Activated naive CD8-positive, alpha-beta T cell treated with anti-CD3 and anti-CD28 coated beads for 36 hours (primary cell): ENCODE data around the gene TBC1D10B. TPM values are rescaled to one million over a fixed set of nuclear protein-coding genes. Genes with fewer than 3 reads are reported as not detected.
"Not testable (repeated sequence)": the region's sequence is repeated elsewhere in the genome, so short reads cannot be mapped to it uniquely, and the experiment has no call there.

Experiments used
- DNase-seq: peaks from one replicate; pipeline ENCODE4 v3.0.0; 2021
- H3K27ac Mint-ChIP-seq: one replicate; pipeline ENCODE4 v1.8.0; 2022; ENCODE audit warnings: mild to moderate bottlenecking, moderate library complexity, mixed read lengths
- H3K27me3 Mint-ChIP-seq: one replicate; pipeline ENCODE4 v1.8.0; 2022; ENCODE audit warnings: mild to moderate bottlenecking, mixed read lengths
- H3K36me3 Mint-ChIP-seq: one replicate; pipeline ENCODE4 v1.8.0; 2021; ENCODE audit warnings: mild to moderate bottlenecking, mixed read lengths
- H3K4me1 Mint-ChIP-seq: one replicate; pipeline ENCODE4 v1.8.0; 2021; ENCODE audit warnings: mixed read lengths
- H3K4me3 Mint-ChIP-seq: one replicate; pipeline ENCODE4 v1.8.0; 2022; ENCODE audit warnings: mild to moderate bottlenecking, moderate library complexity, mixed read lengths
- H3K9me3 Mint-ChIP-seq: one replicate; pipeline ENCODE4 v1.8.0; 2022; ENCODE audit warnings: mixed read lengths
- total RNA-seq, 2 experiments: library from RNA; stranded (reverse); gene quantifications; one replicate each; pipeline ENCODE4 v1.2.3, GENCODE V29; 2021

Gene TBC1D10B
- total RNA-seq, 2 experiments from 2014 or later = 43.2 to 45.7 TPM

DNA sequence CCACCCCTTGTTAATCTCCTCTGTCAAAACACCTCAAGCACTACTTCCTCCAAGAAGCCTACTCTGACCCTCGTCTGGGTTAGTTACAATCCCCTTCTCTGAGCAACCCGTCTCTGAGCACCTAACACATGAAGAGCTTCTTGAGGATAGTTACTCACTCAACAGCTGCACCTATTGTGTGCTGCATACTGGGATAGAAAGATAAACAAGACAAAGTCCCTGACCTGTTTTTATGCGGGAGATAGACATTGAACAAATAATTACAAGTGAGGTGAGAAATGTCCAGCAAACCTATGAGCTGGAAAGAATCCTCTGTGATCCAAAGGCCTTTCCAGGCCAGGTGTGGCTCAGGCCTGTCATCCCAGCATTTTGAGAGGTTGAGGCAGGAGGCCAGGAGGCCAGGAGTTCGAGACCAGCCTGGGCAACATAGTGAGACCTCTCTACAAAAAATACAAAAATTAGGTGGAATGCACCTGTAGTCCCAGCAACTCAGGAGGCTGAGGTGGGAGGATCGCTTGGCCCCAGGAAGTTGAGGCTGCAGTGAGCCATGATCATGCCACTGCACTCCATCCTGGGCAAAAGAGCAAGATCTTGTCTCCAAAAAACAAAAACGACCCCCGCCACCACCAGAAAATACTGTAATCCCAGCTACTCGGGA is 31.6 kb upstream of the TBC1D10B start:
- H3K27ac Mint-ChIP-seq = no peak overlapping the region
- DNase-seq = no peak
- peaks cover 3% of the 10 kb centered on the region for H3K27me3 Mint-ChIP-seq
- peaks cover 9% of the 10 kb centered on the region for H3K36me3 Mint-ChIP-seq
- no peaks in the 10 kb centered on the region for H3K9me3 Mint-ChIP-seq
- H3K4me1 Mint-ChIP-seq = peaks cover 37% of the 10 kb centered on the region
- peak overlapping the region; percentile 62 for H3K4me3 Mint-ChIP-seq

GRCh38 chr16:30399435-30400186 is 29.3 kb upstream of the TBC1D10B start:
- Mint-ChIP-seq H3K27ac (peak overlapping the region; percentile 90), H3K4me1 (peaks cover 40% of the 10 kb centered on the region), H3K4me3 (peak overlapping the region; percentile 85), H3K36me3 (peaks cover 9% of the 10 kb centered on the region), H3K9me3 (no peaks in the 10 kb centered on the region), H3K27me3 (no peaks in the 10 kb centered on the region)
- DNase-seq = no peak

- DNase-seq = no peak
- Mint-ChIP-seq H3K36me3 (peaks cover 10% of the 10 kb centered on the region), H3K27ac (no peak overlapping the region), H3K4me3 (peak overlapping the region; percentile 24), H3K27me3 (no peaks in the 10 kb centered on the region), H3K9me3 (no peaks in the 10 kb centered on the region), H3K4me1 (peaks cover 46% of the 10 kb centered on the region)
These were observed 28.6 kb upstream of the TBC1D10B start for GRCh38 chr16:30398661-30399434.

DNA sequence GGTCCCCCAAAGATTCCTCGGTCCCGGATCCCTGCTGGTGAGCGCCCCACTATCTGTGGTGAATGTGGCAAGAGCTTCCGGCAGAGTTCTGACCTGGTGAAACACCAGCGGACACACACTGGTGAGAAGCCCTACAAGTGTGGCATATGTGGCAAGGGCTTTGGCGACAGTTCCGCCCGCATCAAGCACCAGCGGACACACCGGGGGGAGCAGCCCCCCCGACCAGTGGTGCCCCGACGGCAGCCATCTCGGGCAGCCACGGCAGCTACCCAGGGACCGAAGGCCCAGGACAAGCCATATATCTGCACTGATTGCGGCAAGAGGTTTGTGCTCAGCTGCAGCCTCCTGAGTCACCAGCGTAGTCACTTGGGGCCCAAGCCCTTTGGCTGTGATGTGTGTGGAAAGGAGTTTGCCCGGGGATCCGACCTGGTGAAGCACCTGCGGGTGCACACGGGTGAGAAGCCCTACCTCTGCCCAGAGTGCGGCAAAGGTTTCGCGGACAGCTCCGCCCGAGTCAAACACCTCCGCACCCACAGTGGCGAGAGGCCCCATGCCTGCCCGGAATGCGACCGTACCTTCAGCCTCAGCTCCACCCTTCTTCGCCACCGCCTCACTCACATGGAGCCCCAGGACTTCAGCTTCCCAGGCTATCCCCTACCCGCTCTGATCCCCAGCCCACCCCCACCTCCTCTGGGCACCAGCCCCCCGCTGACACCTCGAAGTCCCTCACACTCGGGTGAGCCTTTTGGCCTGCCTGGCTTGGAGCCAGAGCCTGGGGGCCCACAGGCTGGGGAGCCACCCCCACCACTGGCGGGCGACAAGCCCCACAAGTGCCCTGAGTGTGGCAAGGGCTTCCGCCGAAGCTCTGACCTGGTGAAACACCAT is 27.7 kb upstream of the TBC1D10B start:
- no peak for DNase-seq
- Mint-ChIP-seq H3K27me3 (no peaks in the 10 kb centered on the region), H3K4me1 (peaks cover 46% of the 10 kb centered on the region), H3K36me3 (peaks cover 10% of the 10 kb centered on the region), H3K27ac (no peak overlapping the region), H3K9me3 (no peaks in the 10 kb centered on the region), H3K4me3 (no peak overlapping the region)

- peak overlapping the region; percentile 90 for H3K4me3 Mint-ChIP-seq
- peaks cover 10% of the 10 kb centered on the region for H3K36me3 Mint-ChIP-seq
- no peak for DNase-seq
- no peaks in the 10 kb centered on the region for H3K27me3 Mint-ChIP-seq
- no peak overlapping the region for H3K27ac Mint-ChIP-seq
- peaks cover 46% of the 10 kb centered on the region for H3K4me1 Mint-ChIP-seq
- no peaks in the 10 kb centered on the region for H3K9me3 Mint-ChIP-seq
These were observed 26.8 kb upstream of the TBC1D10B start for GRCh38 chr16:30397056-30397455.

GRCh38 chr16:30396627-30397026 is 26.3 kb upstream of the TBC1D10B start:
- H3K27ac Mint-ChIP-seq, H3K27me3 Mint-ChIP-seq, H3K9me3 Mint-ChIP-seq, DNase-seq: not testable (repeated sequence)
- H3K36me3 Mint-ChIP-seq = peaks cover 10% of the 10 kb centered on the region
- peaks cover 44% of the 10 kb centered on the region for H3K4me1 Mint-ChIP-seq
- peak overlapping the region; percentile 90 for H3K4me3 Mint-ChIP-seq

- peaks cover 10% of the 10 kb centered on the region for H3K36me3 Mint-ChIP-seq
- peak overlapping the region; percentile 90 for H3K4me3 Mint-ChIP-seq
- no peak for DNase-seq
- H3K9me3 Mint-ChIP-seq = no peaks in the 10 kb centered on the region
- H3K4me1 Mint-ChIP-seq = peaks cover 41% of the 10 kb centered on the region
- H3K27me3 Mint-ChIP-seq = no peaks in the 10 kb centered on the region
- H3K27ac Mint-ChIP-seq = peak overlapping the region; percentile 80
These were observed 25.8 kb upstream of the TBC1D10B start for GRCh38 chr16:30395992-30396585.

GRCh38 chr16:30395155-30395991 is 25.1 kb upstream of the TBC1D10B start, which contains the start of gene ZNF48:
ZNF48 (plus strand) TSS chr16:30395420; CDS start chr16:30395795, 375 bp downstream.
- no peaks in the 10 kb centered on the region for H3K9me3 Mint-ChIP-seq
- H3K4me1 Mint-ChIP-seq = peaks cover 37% of the 10 kb centered on the region
- peaks cover 10% of the 10 kb centered on the region for H3K36me3 Mint-ChIP-seq
- H3K4me3 Mint-ChIP-seq = peak within 1 kb of the TSS; percentile 94
- H3K27me3 Mint-ChIP-seq = no peaks in the 10 kb centered on the region
- peak; percentile 70 for DNase-seq
- peak within 1 kb of the TSS; percentile 88 for H3K27ac Mint-ChIP-seq

- Mint-ChIP-seq H3K36me3 (peaks cover 10% of the 10 kb centered on the region), H3K4me3 (peak overlapping the region; percentile 94), H3K4me1 (peaks cover 33% of the 10 kb centered on the region), H3K27me3 (no peaks in the 10 kb centered on the region), H3K9me3 (no peaks in the 10 kb centered on the region), H3K27ac (peak overlapping the region; percentile 88)
- no peak for DNase-seq
These were observed 24.4 kb upstream of the TBC1D10B start for GRCh38 chr16:30394592-30395154.

- H3K4me3 Mint-ChIP-seq = peak overlapping the region; percentile 92
- H3K36me3 Mint-ChIP-seq = peaks cover 35% of the 10 kb centered on the region
- H3K27me3 Mint-ChIP-seq = no peaks in the 10 kb centered on the region
- DNase-seq = no peak
- peaks cover 32% of the 10 kb centered on the region for H3K4me1 Mint-ChIP-seq
- H3K9me3 Mint-ChIP-seq = no peaks in the 10 kb centered on the region
- peak overlapping the region; percentile 96 for H3K27ac Mint-ChIP-seq
These were observed 13.2 kb upstream of the TBC1D10B start for GRCh38 chr16:30383521-30383920.

DNA sequence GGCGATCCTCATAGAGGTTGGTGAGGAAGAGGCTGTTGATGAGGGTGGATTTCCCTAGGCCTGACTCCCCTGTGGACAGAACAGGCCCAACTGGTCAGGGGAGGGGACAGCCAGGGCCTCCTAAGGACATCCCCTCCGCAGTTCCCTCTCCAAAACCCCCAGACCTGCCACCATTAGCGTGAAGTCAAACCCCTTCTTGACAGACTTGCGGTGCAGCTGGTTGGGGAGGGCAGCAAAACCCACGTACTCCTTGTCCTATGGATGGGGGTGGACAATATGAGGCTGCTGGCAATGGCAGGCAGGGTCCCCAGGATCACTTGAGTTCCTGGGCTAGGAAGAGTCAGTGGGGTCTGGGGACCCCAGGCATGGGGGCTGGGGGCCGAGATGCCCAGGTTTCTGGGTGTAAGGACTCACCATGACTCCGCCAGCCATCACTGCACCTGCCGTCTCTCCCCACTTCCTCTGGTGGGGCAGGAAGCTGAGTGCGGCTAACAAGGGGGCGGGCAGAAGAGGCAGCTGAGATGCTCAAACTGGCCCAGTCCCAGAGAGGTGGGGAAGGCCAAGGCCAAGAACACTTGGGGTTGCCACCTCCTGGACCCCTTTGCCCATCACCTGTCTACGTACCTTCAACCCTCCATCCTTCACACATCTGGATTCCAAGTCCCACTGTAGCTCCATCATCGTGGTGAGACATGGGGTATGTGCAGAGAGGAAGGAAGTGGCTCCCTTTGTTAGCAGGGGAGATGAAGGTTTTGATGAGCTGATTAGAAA is 12.0 kb upstream of the TBC1D10B start, which contains the start of gene SEPTIN1:
TSS of gene SEPTIN1 (minus strand) at position 451 of the 771 bp plus-strand sequence. CDS start at position 432, 19 bp downstream.
- Mint-ChIP-seq H3K27me3 (peaks cover 3% of the 10 kb centered on the region), H3K4me3 (peak within 1 kb of the TSS; percentile 92), H3K4me1 (peaks cover 41% of the 10 kb centered on the region), H3K36me3 (peaks cover 39% of the 10 kb centered on the region), H3K27ac (peak within 1 kb of the TSS; percentile 96), H3K9me3 (no peaks in the 10 kb centered on the region)
- DNase-seq = peak; percentile 79

GRCh38 chr16:30381291-30382041 is 11.2 kb upstream of the TBC1D10B start:
- H3K27me3 Mint-ChIP-seq = peaks cover 3% of the 10 kb centered on the region
- peak overlapping the region; percentile 92 for H3K4me3 Mint-ChIP-seq
- peak overlapping the region; percentile 96 for H3K27ac Mint-ChIP-seq
- peaks cover 42% of the 10 kb centered on the region for H3K36me3 Mint-ChIP-seq
- no peaks in the 10 kb centered on the region for H3K9me3 Mint-ChIP-seq
- H3K4me1 Mint-ChIP-seq = peaks cover 45% of the 10 kb centered on the region
- peak; percentile 39 for DNase-seq
